Measurements from ENCODE around the gene KCNK16.
A peak's percentile ranks its signal among the peaks of the same experiment; 100 is the strongest.
"Not testable (repeated sequence)": the region's sequence is repeated elsewhere in the genome, so short reads cannot be mapped to it uniquely, and the experiment has no call there.

Gene KCNK16

DNA sequence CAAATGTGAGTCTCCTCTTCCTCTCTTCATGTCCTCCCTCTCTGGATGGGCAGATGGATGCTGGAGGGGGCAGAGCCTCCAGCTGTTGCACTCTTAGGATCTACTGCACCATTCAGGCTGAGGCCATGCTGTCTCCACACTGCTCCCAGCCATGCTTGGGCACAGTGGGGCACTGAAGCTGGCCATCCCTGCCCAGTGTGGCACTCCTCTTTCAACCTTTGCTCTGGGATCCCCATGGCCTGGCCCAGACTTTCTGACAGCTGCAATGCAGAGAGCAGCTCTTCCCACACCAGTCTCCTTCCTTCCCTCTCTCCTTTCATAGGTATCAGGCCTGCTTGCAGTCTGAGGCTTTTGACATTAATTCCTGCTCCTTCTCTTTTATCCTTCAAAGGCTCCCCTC lies 17.6 kb downstream of the KCNK16 start:
- no peak for DNase-seq

- no peak for DNase-seq
Measured at GRCh38 chr6:39303425-39304153, 18.9 kb downstream of the KCNK16 start.

DNA sequence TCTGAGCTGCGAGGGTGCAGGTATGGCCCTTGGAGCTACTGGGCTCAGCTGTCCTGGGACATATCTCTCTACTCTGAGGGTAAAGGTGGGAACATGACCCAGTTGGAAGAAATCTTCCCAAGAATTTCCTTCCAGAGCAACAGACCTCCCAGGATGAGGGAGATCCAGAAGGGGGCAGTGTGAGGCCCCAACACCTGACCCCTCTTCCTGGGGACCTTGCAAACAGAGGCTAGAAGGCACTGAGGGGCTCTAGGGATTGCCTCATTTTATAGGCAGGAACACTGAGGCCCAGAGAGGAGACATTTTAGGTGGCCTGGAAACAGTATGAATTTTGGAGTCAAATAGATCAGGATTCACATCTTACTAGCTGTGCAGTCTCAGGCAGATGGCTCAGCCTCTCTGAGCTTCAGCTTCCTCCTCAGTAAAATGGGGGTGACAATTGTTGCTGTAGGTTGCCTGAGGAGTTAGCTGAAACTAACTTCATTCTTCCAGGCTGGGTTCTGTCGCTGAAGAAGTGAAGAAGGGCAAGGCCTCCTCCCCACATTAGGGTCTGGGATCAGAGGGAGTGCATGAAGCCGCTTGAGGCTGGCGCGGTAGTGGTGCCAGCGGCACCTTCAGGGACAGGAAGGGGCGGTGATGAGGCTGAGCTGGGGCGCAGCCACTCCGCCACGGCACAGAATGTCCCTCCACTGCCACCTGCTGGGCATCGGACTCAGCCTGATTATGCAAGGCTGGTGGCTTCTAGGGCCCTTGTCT lies 19.7 kb downstream of the KCNK16 start:
- peak; percentile 96 for DNase-seq

DNA sequence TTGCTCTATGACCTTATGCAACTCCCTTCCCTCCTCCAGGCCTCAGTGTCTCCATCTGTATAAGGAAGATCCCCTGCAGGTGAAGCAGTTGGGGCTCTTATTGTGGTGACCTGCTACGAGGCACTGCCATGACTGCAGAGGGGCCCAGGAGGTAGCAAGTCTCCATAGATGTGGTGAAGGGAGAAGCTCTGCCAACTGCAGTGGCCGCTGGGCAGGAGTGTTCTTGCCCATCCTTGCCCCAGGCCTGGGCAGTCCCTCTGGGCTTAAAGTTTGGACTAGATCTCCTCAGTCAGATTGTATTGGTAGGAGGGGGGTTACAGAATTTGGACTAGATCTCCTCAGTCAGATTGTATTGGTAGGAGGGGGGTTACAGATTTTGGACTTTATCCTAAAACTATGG lies 20.5 kb downstream of the KCNK16 start:
- DNase-seq: no peak

DNA sequence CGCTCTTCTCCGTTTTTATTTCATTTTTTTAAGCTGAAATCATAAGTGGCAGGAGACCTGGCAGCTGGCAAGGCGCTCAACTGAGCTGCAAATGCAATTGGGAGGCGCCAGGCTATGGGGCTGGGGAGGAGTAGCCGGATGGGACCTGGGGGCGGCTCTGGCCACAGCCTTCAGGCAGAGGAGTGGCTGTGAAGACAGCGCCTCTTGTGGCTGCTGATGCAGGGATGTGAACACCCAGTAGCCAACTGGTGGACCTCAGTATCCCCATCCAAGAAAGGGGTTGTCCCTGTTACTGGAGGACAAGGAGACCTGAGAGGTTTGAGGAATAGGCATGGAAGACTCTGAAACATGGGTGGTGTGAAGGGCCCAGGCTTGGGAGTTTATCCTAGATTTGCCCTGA lies 20.9 kb downstream of the KCNK16 start:
- peak; percentile 67 for DNase-seq

- no peak for DNase-seq
Measured at GRCh38 chr6:39300739-39301138, 21.8 kb downstream of the KCNK16 start.

DNA sequence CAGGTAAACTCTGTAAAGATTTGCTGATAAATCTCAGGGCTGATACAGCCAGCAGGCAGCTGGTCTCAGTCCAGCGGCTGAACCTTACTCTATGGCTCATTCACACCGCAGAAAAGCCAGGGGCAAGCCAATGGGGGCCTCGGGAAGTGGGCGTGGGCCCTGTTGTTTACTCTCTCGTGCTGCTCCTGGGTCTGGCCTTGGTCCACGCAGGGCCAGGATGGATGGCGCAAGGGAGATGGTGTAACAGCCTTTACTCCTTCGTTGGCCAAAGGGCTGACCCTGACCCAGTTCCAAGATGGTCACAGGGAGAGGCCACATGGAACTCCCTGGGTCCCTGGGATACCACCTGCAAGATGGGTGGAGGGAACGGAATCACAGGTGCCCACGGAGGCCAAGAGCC lies 24.4 kb downstream of the KCNK16 start:
- no peak for DNase-seq

DNA sequence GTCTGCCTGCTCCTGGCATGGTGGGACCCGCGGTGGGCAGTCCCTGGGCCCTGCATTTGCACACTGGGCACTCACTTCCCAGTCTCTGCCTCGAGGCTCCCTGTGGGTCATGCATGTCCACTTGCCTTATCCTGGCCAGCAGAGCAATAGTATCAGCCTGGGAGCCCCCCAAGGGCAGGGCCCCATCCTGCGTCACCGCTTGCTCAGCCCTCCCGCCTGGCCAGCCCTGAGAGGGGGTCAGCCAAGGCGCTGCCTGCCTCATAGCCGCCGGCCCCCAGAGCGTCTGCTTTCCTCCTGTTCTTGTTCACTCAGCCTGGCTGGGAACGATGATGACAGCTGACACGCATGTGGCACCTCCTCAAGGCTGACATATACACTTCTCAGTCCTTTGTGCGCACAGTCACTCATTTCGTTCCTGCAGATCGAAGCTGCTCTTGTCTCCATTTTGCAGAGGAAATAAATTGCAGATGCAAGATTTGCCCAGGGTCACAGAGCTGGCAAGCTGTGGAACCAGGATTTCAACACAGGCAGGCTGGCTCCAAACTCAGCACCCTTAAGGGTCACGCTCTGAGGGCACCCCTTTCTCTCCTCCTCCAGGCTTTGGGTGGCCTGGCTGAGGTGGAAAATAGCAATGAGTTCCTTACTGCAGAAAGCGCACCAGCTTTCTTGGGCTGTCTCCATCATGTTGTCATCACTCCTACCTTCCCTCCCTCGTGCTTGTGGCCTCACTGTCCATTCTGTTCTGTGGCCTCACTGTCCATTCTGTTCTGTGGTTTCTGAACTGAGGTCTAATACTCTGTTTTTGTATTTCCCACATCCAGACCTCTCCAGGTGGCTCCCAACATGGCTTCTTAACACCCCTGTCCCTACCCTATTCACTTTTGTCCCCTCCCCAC lies 25.5 kb downstream of the KCNK16 start:
- DNase-seq: no peak

DNA sequence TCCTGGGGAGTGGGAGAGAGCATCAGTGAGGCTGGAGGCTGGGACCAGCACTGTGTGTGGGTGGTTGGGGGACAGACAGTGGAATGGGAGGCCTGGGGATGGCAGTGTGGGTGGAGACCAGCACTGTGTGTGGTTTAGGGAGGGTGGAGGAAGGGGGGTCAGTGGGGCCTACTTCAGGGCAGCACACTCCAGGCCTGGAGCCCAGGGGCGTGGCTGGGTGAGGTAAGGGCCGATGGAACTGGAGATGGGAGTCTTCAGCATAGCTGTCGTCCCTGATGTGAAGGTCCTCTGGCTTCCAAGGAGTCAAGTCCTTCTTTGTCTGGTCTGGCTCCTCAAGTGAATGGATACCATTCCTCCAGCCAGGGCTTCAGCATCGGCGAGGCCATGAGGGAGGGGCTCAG lies 26.9 kb downstream of the KCNK16 start:
- DNase-seq: no peak

DNA sequence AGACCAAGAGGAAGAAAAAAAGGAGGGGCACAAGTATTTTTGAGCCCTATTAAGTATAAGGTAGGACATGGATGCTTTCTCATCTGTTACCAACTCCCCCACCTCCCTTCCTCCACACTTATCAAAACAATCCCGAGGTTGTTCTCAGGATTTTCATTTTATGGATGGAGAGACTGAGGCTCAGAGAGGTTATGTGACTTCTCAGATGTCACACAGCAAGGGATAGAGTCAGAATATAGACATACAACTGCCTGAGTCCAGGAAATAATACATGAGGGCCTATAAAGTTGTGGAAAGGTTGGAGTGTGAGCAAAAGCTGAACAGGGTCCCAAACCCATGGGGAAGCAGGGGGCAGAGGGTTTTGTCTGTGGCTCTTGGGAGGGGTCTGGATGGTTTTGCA lies 27.6 kb downstream of the KCNK16 start:
- no peak for DNase-seq

DNA sequence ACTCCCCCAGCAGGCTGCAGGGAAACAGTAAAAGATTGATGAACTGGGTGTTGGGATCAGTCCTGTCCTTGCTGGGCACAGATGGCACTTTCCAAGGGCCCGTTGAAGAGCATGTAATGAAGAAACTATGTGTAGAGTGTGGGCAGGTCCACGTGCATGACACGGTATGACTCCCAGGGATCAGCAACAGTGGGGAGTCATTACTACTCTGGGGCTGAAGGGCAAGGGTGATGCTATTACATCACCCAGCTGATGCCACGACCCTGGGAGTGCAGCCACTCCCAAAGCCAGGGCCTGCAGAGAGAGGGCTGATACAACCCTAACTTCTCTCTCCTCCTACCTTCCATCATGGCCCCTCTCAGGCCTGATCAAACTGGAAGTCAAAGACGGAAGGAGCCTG lies 28.4 kb downstream of the KCNK16 start:
- no peak for DNase-seq

DNA sequence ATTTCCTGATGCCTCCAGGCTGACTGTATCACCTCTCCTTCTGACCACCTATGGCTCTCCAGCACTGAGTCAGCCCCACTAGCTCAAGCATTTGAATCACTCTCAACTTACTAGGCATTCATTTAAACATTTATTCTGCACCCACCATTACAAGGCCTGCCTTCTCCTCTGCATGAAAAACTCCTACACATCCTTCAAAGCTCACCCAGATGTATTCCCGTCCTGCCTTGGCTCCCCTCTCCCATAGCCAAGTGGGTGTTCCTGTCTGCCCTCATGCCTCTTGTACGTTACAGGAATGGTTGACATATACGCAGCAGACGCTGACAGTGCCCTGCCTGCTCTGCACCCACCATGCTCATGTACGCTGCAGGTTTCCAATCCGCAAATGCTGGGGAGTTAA lies 29.9 kb downstream of the KCNK16 start:
- DNase-seq: no peak

DNA sequence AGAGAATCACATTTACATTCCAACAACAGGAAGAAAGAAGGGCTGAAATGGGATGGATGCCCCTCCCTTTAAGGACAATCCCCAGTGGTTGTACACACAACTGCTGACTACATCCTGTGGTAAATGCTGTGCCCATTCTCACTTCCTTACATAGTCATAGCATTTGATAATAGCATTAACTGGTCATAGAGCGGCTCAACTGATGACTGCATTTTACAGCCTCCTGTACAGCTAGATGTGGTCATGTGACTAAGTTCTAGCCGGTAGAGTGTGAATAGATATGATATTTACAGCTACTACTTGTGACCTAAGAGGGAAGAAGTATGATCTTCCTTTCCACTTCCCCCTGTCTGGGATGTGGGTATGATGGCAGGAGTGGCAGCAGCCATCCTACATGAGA lies 33.0 kb downstream of the KCNK16 start:
- no peak for DNase-seq

DNA sequence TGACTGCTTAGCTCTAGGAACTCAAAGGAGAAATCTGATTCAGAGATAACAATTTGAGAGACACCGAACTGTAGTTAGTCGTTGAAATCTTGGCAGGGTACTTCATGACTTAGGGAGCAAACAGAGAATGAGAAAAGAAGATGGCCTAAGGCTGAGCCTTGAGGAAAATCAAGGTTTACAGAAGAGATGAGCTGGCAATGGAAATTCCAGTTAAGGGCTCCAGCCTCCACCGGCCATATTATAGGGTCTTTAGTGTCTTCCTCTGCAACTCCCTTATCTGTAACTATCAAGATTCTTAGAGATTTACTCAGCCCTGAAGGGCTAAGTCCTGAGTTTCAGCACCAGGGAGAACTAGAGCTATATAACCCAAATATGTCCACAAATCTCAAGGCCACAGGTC lies 34.9 kb downstream of the KCNK16 start:
- no peak for DNase-seq

- not testable (repeated sequence) for DNase-seq
Measured at GRCh38 chr6:39286596-39286995, 35.9 kb downstream of the KCNK16 start.

DNA sequence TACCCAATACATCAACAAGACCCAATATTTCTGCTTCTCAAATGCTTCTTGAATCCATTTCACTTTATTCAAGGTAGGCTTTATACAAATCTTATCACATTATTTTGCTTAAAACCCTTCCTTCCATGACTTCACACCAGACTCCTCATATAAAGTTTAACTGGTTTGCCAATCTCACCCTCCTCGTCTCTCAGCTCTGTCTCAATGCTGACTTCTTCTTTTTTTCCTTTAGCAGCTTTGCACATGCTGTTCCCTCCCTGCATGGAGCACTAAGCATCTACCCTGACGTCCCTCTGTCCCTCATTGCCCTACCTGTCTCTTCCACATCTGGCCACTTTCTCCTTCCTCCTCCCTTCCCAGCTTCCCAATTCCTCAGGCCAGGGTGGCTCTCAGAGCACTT lies 39.7 kb downstream of the KCNK16 start:
- no peak for DNase-seq

- DNase-seq: no peak
Measured at GRCh38 chr6:39281312-39281980, 41.1 kb downstream of the KCNK16 start.

GRCh38 chr6:39280247-39280731 lies 42.2 kb downstream of the KCNK16 start:
- DNase-seq: no peak

- DNase-seq: no peak
Measured at GRCh38 chr6:39279539-39279938, 43.0 kb downstream of the KCNK16 start.

- no peak for DNase-seq
Measured at GRCh38 chr6:39276379-39276995, 46.0 kb downstream of the KCNK16 start.

GRCh38 chr6:39274903-39275302 lies 47.6 kb downstream of the KCNK16 start:
- DNase-seq: no peak

- DNase-seq: no peak
Measured at GRCh38 chr6:39274471-39274870, 48.0 kb downstream of the KCNK16 start.

All from 8988T (cell line).